ENCODE data around the gene SMIM20. TPM values are rescaled to one million over a fixed set of nuclear protein-coding genes. Genes with fewer than 3 reads are reported as not detected.

The SMIM20 gene
- total RNA-seq, 1 donor from 2014 or later, result 57.5 TPM

DNA sequence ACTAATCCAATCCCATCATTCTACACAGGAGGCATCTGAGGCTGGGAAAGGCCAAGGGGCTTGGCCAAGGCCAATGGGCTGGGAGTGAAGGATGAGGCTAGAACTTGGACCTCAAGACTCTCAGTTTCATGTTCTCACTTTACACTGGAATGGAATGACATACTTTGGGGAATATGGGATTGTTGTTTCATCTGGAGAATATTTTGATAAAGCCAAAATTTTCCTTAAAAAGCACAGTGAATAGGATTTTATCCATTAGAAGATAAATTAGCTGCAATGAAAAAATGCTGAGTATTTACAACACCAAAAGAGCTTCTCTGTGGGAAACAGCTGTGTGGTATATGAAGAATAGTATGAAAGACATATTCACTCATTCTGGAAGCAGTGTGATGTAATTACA is 29.3 kb downstream of the SMIM20 start:
- Histone ChIP-seq H3K27ac (no peak overlapping the region), H3K79me2 (ENCODE audit: low read depth) (no peaks in the 10 kb centered on the region), H3K4me2 (no peak overlapping the region), H3K36me3 (no peaks in the 10 kb centered on the region), H4K20me1 (ENCODE audit: low read depth) (no peaks in the 10 kb centered on the region), H2AFZ (replicated peaks) (no peak overlapping the region), H3K4me3 (no peak overlapping the region), H3K27me3 (no peaks in the 10 kb centered on the region), H3F3A (ENCODE audit: low read depth) (no peaks in the 10 kb centered on the region), H3K9me3 (ENCODE audit: low read depth) (no peaks in the 10 kb centered on the region), H3K4me1 (peaks cover 7% of the 10 kb centered on the region), H3K9ac (no peak overlapping the region)
- H3K27ac Mint-ChIP-seq, result no peak overlapping the region
- H3K4me1 Mint-ChIP-seq, result peaks cover 12% of the 10 kb centered on the region
- H3K36me3 Mint-ChIP-seq, result no peaks in the 10 kb centered on the region
- DNase-seq (ENCODE audit: low spot score), result no peak
- H3K9me3 Mint-ChIP-seq, result peaks cover 22% of the 10 kb centered on the region
- no peak for TF ChIP-seq EZH2phosphoT487 (IDR thresholded peaks at IDR 0.05)
- H3K4me3 Mint-ChIP-seq, result no peak overlapping the region
- peaks cover 6% of the 10 kb centered on the region for H3K27me3 Mint-ChIP-seq (ENCODE audit: insufficient read depth, low read depth)

GRCh38 chr4:25943805-25944204 is 29.8 kb downstream of the SMIM20 start:
- peaks cover 11% of the 10 kb centered on the region for H3K4me1 ChIP-seq
- H3K4me2 ChIP-seq, result peak overlapping the region; percentile 29
- H2AFZ ChIP-seq (replicated peaks), result no peak overlapping the region
- no peaks in the 10 kb centered on the region for H3K36me3 ChIP-seq
- H3K27me3 ChIP-seq, result no peaks in the 10 kb centered on the region
- no peak overlapping the region for H3K9ac ChIP-seq
- H3K27me3 Mint-ChIP-seq (ENCODE audit: insufficient read depth, low read depth), result peaks cover 6% of the 10 kb centered on the region
- H3K79me2 ChIP-seq (ENCODE audit: low read depth), result no peaks in the 10 kb centered on the region
- H3K9me3 ChIP-seq (ENCODE audit: low read depth), result no peaks in the 10 kb centered on the region
- no peaks in the 10 kb centered on the region for H3F3A ChIP-seq (ENCODE audit: low read depth)
- DNase-seq (ENCODE audit: low spot score), result no peak
- peaks cover 16% of the 10 kb centered on the region for H3K4me1 Mint-ChIP-seq
- H4K20me1 ChIP-seq (ENCODE audit: low read depth), result no peaks in the 10 kb centered on the region
- peaks cover 21% of the 10 kb centered on the region for H3K9me3 Mint-ChIP-seq
- H3K27ac Mint-ChIP-seq, result no peak overlapping the region
- H3K4me3 Mint-ChIP-seq, result no peak overlapping the region
- no peak overlapping the region for H3K27ac ChIP-seq
- H3K36me3 Mint-ChIP-seq, result no peaks in the 10 kb centered on the region
- no peak overlapping the region for H3K4me3 ChIP-seq
- no peak for TF ChIP-seq EZH2phosphoT487 (IDR thresholded peaks at IDR 0.05)
- TF ChIP-seq, protein P1, sequence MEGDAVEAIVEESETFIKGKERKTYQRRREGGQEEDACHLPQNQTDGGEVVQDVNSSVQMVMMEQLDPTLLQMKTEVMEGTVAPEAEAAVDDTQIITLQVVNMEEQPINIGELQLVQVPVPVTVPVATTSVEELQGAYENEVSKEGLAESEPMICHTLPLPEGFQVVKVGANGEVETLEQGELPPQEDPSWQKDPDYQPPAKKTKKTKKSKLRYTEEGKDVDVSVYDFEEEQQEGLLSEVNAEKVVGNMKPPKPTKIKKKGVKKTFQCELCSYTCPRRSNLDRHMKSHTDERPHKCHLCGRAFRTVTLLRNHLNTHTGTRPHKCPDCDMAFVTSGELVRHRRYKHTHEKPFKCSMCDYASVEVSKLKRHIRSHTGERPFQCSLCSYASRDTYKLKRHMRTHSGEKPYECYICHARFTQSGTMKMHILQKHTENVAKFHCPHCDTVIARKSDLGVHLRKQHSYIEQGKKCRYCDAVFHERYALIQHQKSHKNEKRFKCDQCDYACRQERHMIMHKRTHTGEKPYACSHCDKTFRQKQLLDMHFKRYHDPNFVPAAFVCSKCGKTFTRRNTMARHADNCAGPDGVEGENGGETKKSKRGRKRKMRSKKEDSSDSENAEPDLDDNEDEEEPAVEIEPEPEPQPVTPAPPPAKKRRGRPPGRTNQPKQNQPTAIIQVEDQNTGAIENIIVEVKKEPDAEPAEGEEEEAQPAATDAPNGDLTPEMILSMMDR (IDR thresholded peaks at IDR 0.05), result no peak
- no peak for TF ChIP-seq EZH2 (IDR thresholded peaks at IDR 0.05)

GRCh38 chr4:25948051-25948450 is 34.0 kb downstream of the SMIM20 start:
- peaks cover 10% of the 10 kb centered on the region for H3K9me3 Mint-ChIP-seq
- peaks cover 55% of the 10 kb centered on the region for H3K4me1 Mint-ChIP-seq
- Histone ChIP-seq H3K9ac (no peak overlapping the region), H2AFZ (replicated peaks) (no peak overlapping the region), H3K9me3 (ENCODE audit: low read depth) (no peaks in the 10 kb centered on the region), H3K4me3 (no peak overlapping the region), H3K27me3 (no peaks in the 10 kb centered on the region), H3K4me2 (no peak overlapping the region), H4K20me1 (ENCODE audit: low read depth) (no peaks in the 10 kb centered on the region), H3K4me1 (peaks cover 50% of the 10 kb centered on the region), H3K36me3 (no peaks in the 10 kb centered on the region), H3K27ac (no peak overlapping the region), H3F3A (ENCODE audit: low read depth) (no peaks in the 10 kb centered on the region), H3K79me2 (ENCODE audit: low read depth) (no peaks in the 10 kb centered on the region)
- no peak for DNase-seq (ENCODE audit: low spot score)
- TF ChIP-seq EZH2phosphoT487 (IDR thresholded peaks at IDR 0.05), result no peak
- no peak for TF ChIP-seq EZH2 (IDR thresholded peaks at IDR 0.05)
- TF ChIP-seq, protein P1 (IDR thresholded peaks at IDR 0.05), result no peak
- H3K27ac Mint-ChIP-seq, result peak overlapping the region; percentile 3
- no peaks in the 10 kb centered on the region for H3K36me3 Mint-ChIP-seq
- no peak overlapping the region for H3K4me3 Mint-ChIP-seq
- peaks cover 6% of the 10 kb centered on the region for H3K27me3 Mint-ChIP-seq (ENCODE audit: insufficient read depth, low read depth)

- no peak overlapping the region for H3K9ac ChIP-seq
- H3K9me3 ChIP-seq (ENCODE audit: low read depth), result no peaks in the 10 kb centered on the region
- no peaks in the 10 kb centered on the region for H3K27me3 ChIP-seq
- H3K4me1 Mint-ChIP-seq, result peaks cover 62% of the 10 kb centered on the region
- no peaks in the 10 kb centered on the region for H3K36me3 ChIP-seq
- H2AFZ ChIP-seq (replicated peaks), result no peak overlapping the region
- peak; percentile 84 for DNase-seq (ENCODE audit: low spot score)
- H3K4me3 ChIP-seq, result no peak overlapping the region
- no peaks in the 10 kb centered on the region for H3K79me2 ChIP-seq (ENCODE audit: low read depth)
- peak overlapping the region; percentile 21 for H3K4me2 ChIP-seq
- H3K36me3 Mint-ChIP-seq, result no peaks in the 10 kb centered on the region
- H3K4me1 ChIP-seq, result peaks cover 56% of the 10 kb centered on the region
- no peak for TF ChIP-seq EZH2phosphoT487 (IDR thresholded peaks at IDR 0.05)
- TF ChIP-seq, protein P1 (IDR thresholded peaks at IDR 0.05), result no peak
- TF ChIP-seq EZH2 (IDR thresholded peaks at IDR 0.05), result no peak
- H4K20me1 ChIP-seq (ENCODE audit: low read depth), result no peaks in the 10 kb centered on the region
- no peak overlapping the region for H3K27ac Mint-ChIP-seq
- no peak overlapping the region for H3K27ac ChIP-seq
- H3K27me3 Mint-ChIP-seq (ENCODE audit: insufficient read depth, low read depth), result peaks cover 6% of the 10 kb centered on the region
- peaks cover 10% of the 10 kb centered on the region for H3K9me3 Mint-ChIP-seq
- peaks cover 7% of the 10 kb centered on the region for H3F3A ChIP-seq (ENCODE audit: low read depth)
- no peak overlapping the region for H3K4me3 Mint-ChIP-seq
Measured at GRCh38 chr4:25949173-25949748, 35.2 kb downstream of the SMIM20 start.
